ENCODE data around the gene NUDT7.
A peak's percentile ranks its signal among the peaks of the same experiment; 100 is the strongest.

The NUDT7 gene

GRCh38 chr16:77788181-77789084, 66.1 kb downstream of the NUDT7 start, which contains the start of gene VAT1L:
TSS of gene VAT1L (plus strand) at chr16:77788564. CDS start at chr16:77788683, 119 bp downstream.
- TF ChIP-seq, protein P1, sequence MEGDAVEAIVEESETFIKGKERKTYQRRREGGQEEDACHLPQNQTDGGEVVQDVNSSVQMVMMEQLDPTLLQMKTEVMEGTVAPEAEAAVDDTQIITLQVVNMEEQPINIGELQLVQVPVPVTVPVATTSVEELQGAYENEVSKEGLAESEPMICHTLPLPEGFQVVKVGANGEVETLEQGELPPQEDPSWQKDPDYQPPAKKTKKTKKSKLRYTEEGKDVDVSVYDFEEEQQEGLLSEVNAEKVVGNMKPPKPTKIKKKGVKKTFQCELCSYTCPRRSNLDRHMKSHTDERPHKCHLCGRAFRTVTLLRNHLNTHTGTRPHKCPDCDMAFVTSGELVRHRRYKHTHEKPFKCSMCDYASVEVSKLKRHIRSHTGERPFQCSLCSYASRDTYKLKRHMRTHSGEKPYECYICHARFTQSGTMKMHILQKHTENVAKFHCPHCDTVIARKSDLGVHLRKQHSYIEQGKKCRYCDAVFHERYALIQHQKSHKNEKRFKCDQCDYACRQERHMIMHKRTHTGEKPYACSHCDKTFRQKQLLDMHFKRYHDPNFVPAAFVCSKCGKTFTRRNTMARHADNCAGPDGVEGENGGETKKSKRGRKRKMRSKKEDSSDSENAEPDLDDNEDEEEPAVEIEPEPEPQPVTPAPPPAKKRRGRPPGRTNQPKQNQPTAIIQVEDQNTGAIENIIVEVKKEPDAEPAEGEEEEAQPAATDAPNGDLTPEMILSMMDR (IDR thresholded peaks at IDR 0.05; ENCODE audit: insufficient read depth, low read depth, low read length, missing control alignments): no peak
- DNase-seq (ENCODE audit: low read depth): peak; percentile 16
- H3K4me3 ChIP-seq (ENCODE audit: low read depth, low read length): no peak within 1 kb of the TSS

DNA sequence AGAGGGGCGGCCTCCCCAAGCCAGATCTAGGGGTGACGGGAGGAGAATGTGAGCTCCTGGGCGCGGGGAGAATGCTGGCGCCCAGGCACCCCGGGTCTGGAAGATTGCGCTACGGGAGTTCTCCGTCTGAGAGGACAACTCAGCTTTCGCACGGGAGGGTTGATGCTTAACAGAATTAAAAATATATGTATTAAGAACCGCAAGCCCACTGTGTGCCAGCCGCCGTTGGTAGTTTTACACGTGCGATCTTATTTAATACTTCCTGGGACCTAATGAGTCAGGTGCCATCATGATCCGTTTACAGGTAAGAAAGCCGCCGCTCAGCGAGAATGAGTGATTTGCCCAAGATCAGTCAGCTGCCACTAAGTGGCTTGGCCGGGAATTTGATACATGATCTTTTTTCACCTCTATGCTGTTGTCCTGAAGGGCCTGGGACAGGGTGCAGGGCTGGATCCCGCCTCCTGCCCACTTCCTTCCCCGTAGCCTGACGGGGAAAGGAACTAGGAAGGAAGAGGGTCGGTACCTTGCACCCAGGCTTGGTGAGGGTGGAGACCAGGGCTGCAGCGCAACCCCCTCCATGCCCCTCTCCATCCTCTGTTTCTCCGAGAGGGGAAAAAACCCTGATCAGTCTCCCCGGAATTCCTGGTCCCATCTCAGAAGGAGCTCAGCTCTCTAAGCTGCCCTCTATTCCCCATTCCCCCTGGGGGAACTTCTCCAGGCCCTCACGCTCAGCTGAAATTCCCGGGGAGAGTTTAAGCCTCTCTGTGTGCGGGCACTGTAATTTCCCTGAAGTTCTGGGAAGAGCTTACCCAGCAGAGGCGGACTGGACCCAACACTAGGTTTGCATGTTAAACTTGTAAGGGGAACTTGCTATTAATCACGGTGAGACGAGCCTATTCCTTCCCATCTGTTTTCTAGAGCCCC, 67.0 kb downstream of the NUDT7 start:
- H3K4me3 ChIP-seq (ENCODE audit: low read depth, low read length): no peak overlapping the region
- TF ChIP-seq, protein P1 (IDR thresholded peaks at IDR 0.05; ENCODE audit: insufficient read depth, low read depth, low read length, missing control alignments): no peak
- no peak for DNase-seq (ENCODE audit: low read depth)

DNA sequence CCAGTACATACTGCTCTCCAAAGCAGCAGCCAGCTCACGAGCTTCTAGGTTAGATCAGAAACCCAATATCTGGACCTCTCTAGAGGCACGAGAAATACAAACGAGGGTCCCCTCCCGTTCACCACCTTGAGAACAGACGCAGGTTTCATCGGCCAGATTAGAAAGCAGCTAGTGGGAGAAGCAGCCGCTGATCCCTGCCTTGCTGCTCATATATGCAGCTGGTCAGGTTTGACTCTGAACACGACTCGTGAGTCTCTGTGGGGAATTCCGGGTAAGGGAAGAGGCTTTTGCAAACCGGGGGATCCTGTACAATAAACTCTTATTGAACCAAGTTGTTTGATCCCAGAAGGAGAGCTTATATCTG, 67.7 kb downstream of the NUDT7 start:
- no peak overlapping the region for H3K4me3 ChIP-seq (ENCODE audit: low read depth, low read length)

GRCh38 chr16:77790912-77791311, 68.6 kb downstream of the NUDT7 start:
- no peak for DNase-seq (ENCODE audit: low read depth)

More for the DNA sequence above, 67.7 kb downstream of the NUDT7 start:
- DNase-seq (ENCODE audit: low read depth): no peak
- TF ChIP-seq, protein P1 (IDR thresholded peaks at IDR 0.05; ENCODE audit: insufficient read depth, low read depth, low read length, missing control alignments): no peak

More at GRCh38 chr16:77790912-77791311, 68.6 kb downstream of the NUDT7 start:
- TF ChIP-seq, protein P1 (IDR thresholded peaks at IDR 0.05; ENCODE audit: insufficient read depth, low read depth, low read length, missing control alignments): no peak
- H3K4me3 ChIP-seq (ENCODE audit: low read depth, low read length): no peak overlapping the region
